ENCODE results near the gene SOWAHC. TPM values are rescaled to one million over a fixed set of nuclear protein-coding genes. Genes with fewer than 3 reads are reported as not detected.

Gene SOWAHC
- total and polyA plus RNA-seq, 2 of the 13 experiments (the other 11 are each of a cell fraction or from before 2014, with no cell fraction given), result 21.2 to 22.5 TPM

GRCh38 chr2:109637749-109638570 lies 23.8 kb downstream of the SOWAHC start (continued):
- TF ChIP-seq CEBPZ (IDR thresholded peaks at IDR 0.05; ENCODE audit: low read length) (no peak), ZSCAN12 (CRISPR knock-in tag; IDR thresholded peaks at IDR 0.05) (no peak; the same call in 1 of the 2 replicates), NR2F1 (CRISPR knock-in tag; IDR thresholded peaks at IDR 0.05) (peak in 1 of 2 experiments; percentile 29; a peak in 1 of 4 replicates), ZNF441 (CRISPR knock-in tag; IDR thresholded peaks at IDR 0.05; ENCODE audit: borderline replicate concordance) (peak; percentile 86; the same call in 1 of the 2 replicates), ASH2L (IDR thresholded peaks at IDR 0.05; ENCODE audit: insufficient read length, low read depth, low read length) (peak; percentile 64), GATAD2A (CRISPR knock-in tag; IDR thresholded peaks at IDR 0.05) (peak; percentile 84), ZNF343 (CRISPR knock-in tag; IDR thresholded peaks at IDR 0.05) (no peak), ZNF83 (CRISPR knock-in tag; IDR thresholded peaks at IDR 0.05; ENCODE audit: borderline replicate concordance) (no peak), KDM6A (CRISPR knock-in tag; IDR thresholded peaks at IDR 0.05; ENCODE audit: low read depth) (peak; percentile 43; the same call in 1 of the 2 replicates), ZNF770 (CRISPR knock-in tag; IDR thresholded peaks at IDR 0.05) (peak; percentile 56), CEBPG (CRISPR knock-in tag; IDR thresholded peaks at IDR 0.05) (peak; percentile 95), ZNF816 (CRISPR knock-in tag; IDR thresholded peaks at IDR 0.05; ENCODE audit: borderline replicate concordance) (peak; percentile 65; the same call in 1 of the 2 replicates), ZNF292 (CRISPR knock-in tag; IDR thresholded peaks at IDR 0.05; ENCODE audit: borderline replicate concordance, low read depth) (peak; percentile 31; the same call in 1 of the 2 replicates), TEF (CRISPR knock-in tag; IDR thresholded peaks at IDR 0.05) (peak; percentile 79; the same call in 1 of the 2 replicates), ZSCAN29 (CRISPR knock-in tag; conservative IDR thresholded peaks at IDR 0.05) (peak; percentile 59; the same call in 1 of the 2 replicates), RFX3 (CRISPR knock-in tag; IDR thresholded peaks at IDR 0.05) (no peak)
- TF ChIP-seq, protein P1, sequence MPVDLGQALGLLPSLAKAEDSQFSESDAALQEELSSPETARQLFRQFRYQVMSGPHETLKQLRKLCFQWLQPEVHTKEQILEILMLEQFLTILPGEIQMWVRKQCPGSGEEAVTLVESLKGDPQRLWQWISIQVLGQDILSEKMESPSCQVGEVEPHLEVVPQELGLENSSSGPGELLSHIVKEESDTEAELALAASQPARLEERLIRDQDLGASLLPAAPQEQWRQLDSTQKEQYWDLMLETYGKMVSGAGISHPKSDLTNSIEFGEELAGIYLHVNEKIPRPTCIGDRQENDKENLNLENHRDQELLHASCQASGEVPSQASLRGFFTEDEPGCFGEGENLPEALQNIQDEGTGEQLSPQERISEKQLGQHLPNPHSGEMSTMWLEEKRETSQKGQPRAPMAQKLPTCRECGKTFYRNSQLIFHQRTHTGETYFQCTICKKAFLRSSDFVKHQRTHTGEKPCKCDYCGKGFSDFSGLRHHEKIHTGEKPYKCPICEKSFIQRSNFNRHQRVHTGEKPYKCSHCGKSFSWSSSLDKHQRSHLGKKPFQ (CRISPR knock-in tag; IDR thresholded peaks at IDR 0.05; ENCODE audit: insufficient replicate concordance), result peak; percentile 51
- TF ChIP-seq, protein P2, sequence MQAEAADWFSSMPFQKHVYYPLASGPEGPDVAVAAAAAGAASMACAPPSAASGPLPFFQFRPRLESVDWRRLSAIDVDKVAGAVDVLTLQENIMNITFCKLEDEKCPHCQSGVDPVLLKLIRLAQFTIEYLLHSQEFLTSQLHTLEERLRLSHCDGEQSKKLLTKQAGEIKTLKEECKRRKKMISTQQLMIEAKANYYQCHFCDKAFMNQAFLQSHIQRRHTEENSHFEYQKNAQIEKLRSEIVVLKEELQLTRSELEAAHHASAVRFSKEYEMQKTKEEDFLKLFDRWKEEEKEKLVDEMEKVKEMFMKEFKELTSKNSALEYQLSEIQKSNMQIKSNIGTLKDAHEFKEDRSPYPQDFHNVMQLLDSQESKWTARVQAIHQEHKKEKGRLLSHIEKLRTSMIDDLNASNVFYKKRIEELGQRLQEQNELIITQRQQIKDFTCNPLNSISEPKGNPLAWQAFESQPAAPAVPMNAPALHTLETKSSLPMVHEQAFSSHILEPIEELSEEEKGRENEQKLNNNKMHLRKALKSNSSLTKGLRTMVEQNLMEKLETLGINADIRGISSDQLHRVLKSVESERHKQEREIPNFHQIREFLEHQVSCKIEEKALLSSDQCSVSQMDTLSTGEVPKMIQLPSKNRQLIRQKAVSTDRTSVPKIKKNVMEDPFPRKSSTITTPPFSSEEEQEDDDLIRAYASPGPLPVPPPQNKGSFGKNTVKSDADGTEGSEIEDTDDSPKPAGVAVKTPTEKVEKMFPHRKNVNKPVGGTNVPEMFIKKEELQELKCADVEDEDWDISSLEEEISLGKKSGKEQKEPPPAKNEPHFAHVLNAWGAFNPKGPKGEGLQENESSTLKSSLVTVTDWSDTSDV (CRISPR knock-in tag; IDR thresholded peaks at IDR 0.05), result no peak
